ENCODE results near the gene TNNI3K. TPM values are rescaled to one million over a fixed set of nuclear protein-coding genes. Genes with fewer than 3 reads are reported as not detected.

Gene TNNI3K
- total and polyA plus RNA-seq, 10 of the 15 experiments (the other 5 are each of a cell fraction or from before 2014, with no cell fraction given) = 0.14 to 1.6 (median 0.44) TPM; not detected in 4

- Histone ChIP-seq H3K27me3 (replicated peaks in 1 of 2; ENCODE audit: control insufficient read depth in 2 of 2, insufficient read depth in 2 of 2, low read length in 1 of 2) (no peaks in the 10 kb centered on the region), H4K20me1 (ENCODE audit: control insufficient read depth, insufficient read depth) (no peaks in the 10 kb centered on the region), H3K4me2 (ENCODE audit: control insufficient read depth, insufficient read depth) (no peak overlapping the region), H3K9ac (ENCODE audit: control insufficient read depth, insufficient read depth, low read length) (no peak overlapping the region), H3K4me3 (no peak overlapping the region), H3K79me2 (ENCODE audit: control insufficient read depth, insufficient read depth, low read length) (no peaks in the 10 kb centered on the region), H3K9me3 (replicated peaks; ENCODE audit: control insufficient read depth, insufficient read depth, low read length) (no peaks in the 10 kb centered on the region), H3K27ac (ENCODE audit: control insufficient read depth, insufficient read depth) (no peak overlapping the region), H3K4me1 (ENCODE audit: control insufficient read depth, insufficient read depth, low read length) (no peaks in the 10 kb centered on the region), H3K36me3 (ENCODE audit: control insufficient read depth in 2 of 2, insufficient read depth in 2 of 2, low read length in 1 of 2) (no peaks in the 10 kb centered on the region), H2AFZ (ENCODE audit: control insufficient read depth, low read depth, low read length) (no peak overlapping the region)
- FAIRE-seq (no peak), ATAC-seq (no peak), DNase-seq (ENCODE audit: low read depth, low spot score) (no peak)
- in situ Hi-C loops (cut with MboI) (no loop called here), intact Hi-C loops (cut with micrococcal nuclease; ENCODE audit: unreplicated experiment) (no loop called here)
- ChIA-PET SMC1A (ENCODE audit: uncharacterized antibody, unreplicated experiment) (no interaction called here), RAD21 (ENCODE audit: unreplicated experiment) (no interaction called here), POLR2A (no interaction called here), CTCF (no interaction called here)
- WGBS (ENCODE audit: insufficient coverage, insufficient replicate concordance, low lambda C conversion rate, missing lambda C conversion rate) = 69% methylated on average over 3 of the region's 3 CpGs
- TF ChIP-seq WRNIP1 (IDR thresholded peaks at IDR 0.05; ENCODE audit: borderline replicate concordance, low read depth, low read length) = no peak
- TF ChIP-seq ZBED1 (IDR thresholded peaks at IDR 0.05; ENCODE audit: borderline replicate concordance) = no peak
- TF ChIP-seq RCOR1 (conservative IDR thresholded peaks at IDR 0.05; ENCODE audit: low read depth, low read length) = no peak
- no peak for TF ChIP-seq LARP7 (IDR thresholded peaks at IDR 0.05)
- TF ChIP-seq REST (IDR thresholded peaks at IDR 0.05; ENCODE audit: low read depth, low read length) = no peak
- TF ChIP-seq DPF2 (IDR thresholded peaks at IDR 0.05) = no peak
- no peak for TF ChIP-seq MAX (IDR thresholded peaks at IDR 0.05; ENCODE audit: low read depth, low read length)
- TF ChIP-seq TCF3 (IDR thresholded peaks at IDR 0.05; ENCODE audit: borderline replicate concordance, insufficient read depth, low read depth, low read length) = no peak
- TF ChIP-seq RB1 (IDR thresholded peaks at IDR 0.05; ENCODE audit: borderline replicate concordance) = no peak
- TF ChIP-seq PAX5 (IDR thresholded peaks at IDR 0.05; ENCODE audit: borderline replicate concordance, low read depth, low read length) = no peak
- TF ChIP-seq KLF5 (IDR thresholded peaks at IDR 0.05; ENCODE audit: partially characterized antibody) = no peak
- no peak for TF ChIP-seq TBL1XR1 (IDR thresholded peaks at IDR 0.05; ENCODE audit: low read depth, low read length)
- TF ChIP-seq NR2C2 (IDR thresholded peaks at IDR 0.05; ENCODE audit: borderline replicate concordance, control insufficient read depth, insufficient read length, low read depth) = no peak
- TF ChIP-seq YY1 (IDR thresholded peaks at IDR 0.05; ENCODE audit: low read depth, low read length) = no peak
- BruUV-seq (replicated peaks) = no TSS peak
Measured at GRCh38 chr1:74236440-74236839, 1.3 kb downstream of the TNNI3K start.

All from GM12878 (cell line).